Nephron progenitor cell (in vitro differentiated cells): Measurements from ENCODE around the gene FLRT2.
A peak's percentile ranks its signal among the peaks of the same experiment; 100 is the strongest.

Source experiments
- DNase-seq: peaks from one replicate; pipeline ENCODE4 v3.0.0; 2021
- H3K27ac Mint-ChIP-seq: 2 replicates; pipeline ENCODE4 v1.8.0; 2021; ENCODE audit warnings: mild to moderate bottlenecking, moderate library complexity, mixed read lengths
- H3K27me3 Mint-ChIP-seq: 2 replicates; pipeline ENCODE4 v1.8.0; 2021; ENCODE audit warnings: mild to moderate bottlenecking, low read depth, mixed read lengths; ENCODE audit not compliant: poor library complexity
- H3K36me3 Mint-ChIP-seq: 2 replicates; pipeline ENCODE4 v1.8.0; 2021; ENCODE audit warnings: low read depth, mixed read lengths
- H3K4me1 Mint-ChIP-seq: 2 replicates; pipeline ENCODE4 v1.8.0; 2021; ENCODE audit warnings: mixed read lengths
- H3K4me3 Mint-ChIP-seq: 2 replicates; pipeline ENCODE4 v1.8.0; 2021; ENCODE audit warnings: mild to moderate bottlenecking, moderate library complexity, mixed read lengths
- H3K9me3 Mint-ChIP-seq: 2 replicates; pipeline ENCODE4 v1.8.0; 2021; ENCODE audit warnings: mild to moderate bottlenecking, moderate library complexity, mixed read lengths
- CTCF ChIP-seq: fragments of 200-600 bp; sonication (generic); IDR thresholded peaks from 2 replicates; pipeline ENCODE4 v1.5.0; 2021; ENCODE audit warnings: antibody characterized with exemption

FLRT2 gene

GRCh38 chr14:85529803-85530574 is at the start of gene FLRT2:
Gene FLRT2 (plus strand): TSS chr14:85530144. CDS start chr14:85621515, 91,371 bp downstream.
- no peaks in the 10 kb centered on the region for H3K9me3 Mint-ChIP-seq
- no peak within 1 kb of the TSS for H3K27ac Mint-ChIP-seq
- H3K4me1 Mint-ChIP-seq = peaks cover 72% of the 10 kb centered on the region
- peak; percentile 37 for DNase-seq
- peaks cover 57% of the 10 kb centered on the region for H3K27me3 Mint-ChIP-seq
- peak within 1 kb of the TSS; percentile 88 for H3K4me3 Mint-ChIP-seq
- H3K36me3 Mint-ChIP-seq = no peaks in the 10 kb centered on the region
- TF ChIP-seq CTCF = no peak

GRCh38 chr14:85481471-85481870 is 48.5 kb upstream of the FLRT2 start:
- Mint-ChIP-seq H3K27ac (no peak overlapping the region), H3K4me1 (peaks cover 8% of the 10 kb centered on the region), H3K36me3 (no peaks in the 10 kb centered on the region), H3K27me3 (peaks cover 5% of the 10 kb centered on the region), H3K9me3 (no peaks in the 10 kb centered on the region), H3K4me3 (no peak overlapping the region)
- no peak for DNase-seq
- TF ChIP-seq CTCF = no peak

- Mint-ChIP-seq H3K27me3 (peaks cover 5% of the 10 kb centered on the region), H3K9me3 (no peaks in the 10 kb centered on the region), H3K27ac (no peak overlapping the region), H3K4me1 (peaks cover 8% of the 10 kb centered on the region), H3K4me3 (no peak overlapping the region), H3K36me3 (no peaks in the 10 kb centered on the region)
- no peak for DNase-seq
- no peak for TF ChIP-seq CTCF
Measured at GRCh38 chr14:85482552-85482951, 47.4 kb upstream of the FLRT2 start.

- H3K27ac Mint-ChIP-seq = no peak overlapping the region
- peaks cover 8% of the 10 kb centered on the region for H3K4me1 Mint-ChIP-seq
- no peaks in the 10 kb centered on the region for H3K9me3 Mint-ChIP-seq
- no peak for TF ChIP-seq CTCF
- no peak overlapping the region for H3K4me3 Mint-ChIP-seq
- no peaks in the 10 kb centered on the region for H3K36me3 Mint-ChIP-seq
- no peak for DNase-seq
- peaks cover 5% of the 10 kb centered on the region for H3K27me3 Mint-ChIP-seq
Measured at GRCh38 chr14:85483037-85483436, 46.9 kb upstream of the FLRT2 start.

GRCh38 chr14:85483652-85484051 is 46.3 kb upstream of the FLRT2 start:
- H3K4me3 Mint-ChIP-seq = no peak overlapping the region
- peaks cover 5% of the 10 kb centered on the region for H3K27me3 Mint-ChIP-seq
- peaks cover 8% of the 10 kb centered on the region for H3K4me1 Mint-ChIP-seq
- no peak overlapping the region for H3K27ac Mint-ChIP-seq
- no peak for DNase-seq
- TF ChIP-seq CTCF = no peak
- no peaks in the 10 kb centered on the region for H3K36me3 Mint-ChIP-seq
- no peaks in the 10 kb centered on the region for H3K9me3 Mint-ChIP-seq

- no peak overlapping the region for H3K4me3 Mint-ChIP-seq
- DNase-seq = no peak
- no peak overlapping the region for H3K27ac Mint-ChIP-seq
- TF ChIP-seq CTCF = no peak
- no peaks in the 10 kb centered on the region for H3K4me1 Mint-ChIP-seq
- H3K9me3 Mint-ChIP-seq = peaks cover 14% of the 10 kb centered on the region
- peaks cover 5% of the 10 kb centered on the region for H3K36me3 Mint-ChIP-seq
- peaks cover 3% of the 10 kb centered on the region for H3K27me3 Mint-ChIP-seq
Measured at GRCh38 chr14:85487215-85487614, 42.7 kb upstream of the FLRT2 start.
